COLO668 (cell line): ENCODE results near the gene HIGD2A.

Experiments
- DNase-seq: peaks from one replicate; lab custom pipeline; 2025; ENCODE audit not compliant: unreplicated experiment; lab: John Stamatoyannopoulos, UW

The HIGD2A gene

DNA sequence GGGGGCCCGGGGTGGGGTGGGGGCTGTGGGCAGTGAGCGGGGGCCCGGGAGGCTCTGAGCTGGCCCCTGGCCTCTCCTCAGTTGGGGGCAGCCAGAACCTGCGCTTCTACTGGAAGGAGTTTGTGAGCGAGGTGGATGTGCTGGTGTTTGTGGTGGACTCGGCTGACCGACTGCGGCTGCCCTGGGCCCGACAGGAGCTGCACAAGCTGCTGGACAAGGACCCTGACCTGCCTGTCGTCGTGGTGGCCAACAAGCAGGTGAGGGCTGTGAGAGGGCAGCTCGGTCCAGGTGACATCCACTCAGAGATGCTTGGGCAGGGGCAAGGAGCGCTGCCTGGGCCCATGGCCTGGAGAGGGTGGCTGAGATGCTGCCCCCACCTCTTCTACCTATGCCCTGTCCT, 19.8 kb upstream of the HIGD2A start:
- DNase-seq: no peak

DNA sequence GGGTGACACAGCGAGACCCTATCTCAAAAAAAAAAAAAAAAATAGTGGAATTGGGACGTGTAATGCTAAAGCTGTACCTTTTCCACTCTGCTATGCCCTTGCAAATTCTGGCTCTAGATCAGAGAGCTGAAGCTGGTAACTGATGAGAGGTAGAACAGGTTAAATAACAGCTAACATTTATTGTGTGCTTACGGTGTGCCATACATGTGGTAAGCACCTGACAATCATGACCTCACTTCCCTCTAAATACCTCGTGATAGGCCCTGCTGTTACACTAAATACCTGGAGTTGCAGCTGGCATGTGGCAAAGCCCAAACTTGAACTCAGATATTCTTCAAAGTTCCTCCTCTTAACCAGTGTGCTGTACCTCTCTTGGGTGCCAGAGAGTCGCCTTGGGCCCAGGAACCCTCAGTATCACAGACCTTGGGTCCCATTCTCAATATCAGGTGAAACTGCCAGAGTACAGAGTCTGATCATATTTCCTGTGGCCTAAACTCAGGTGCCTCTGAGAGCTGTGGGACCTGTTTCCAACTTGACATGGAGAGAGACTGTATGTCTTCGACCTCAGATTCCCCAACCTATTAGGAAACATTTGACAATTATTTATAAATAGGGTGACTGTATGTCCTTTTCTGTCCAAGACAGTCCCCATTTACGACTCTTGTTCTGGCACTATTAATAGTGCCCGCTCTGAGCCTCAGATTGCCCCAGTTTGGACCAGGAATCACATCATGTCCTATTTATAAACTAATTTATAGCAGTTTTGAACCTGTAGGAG, 18.4 kb upstream of the HIGD2A start:
- DNase-seq: no peak

DNA sequence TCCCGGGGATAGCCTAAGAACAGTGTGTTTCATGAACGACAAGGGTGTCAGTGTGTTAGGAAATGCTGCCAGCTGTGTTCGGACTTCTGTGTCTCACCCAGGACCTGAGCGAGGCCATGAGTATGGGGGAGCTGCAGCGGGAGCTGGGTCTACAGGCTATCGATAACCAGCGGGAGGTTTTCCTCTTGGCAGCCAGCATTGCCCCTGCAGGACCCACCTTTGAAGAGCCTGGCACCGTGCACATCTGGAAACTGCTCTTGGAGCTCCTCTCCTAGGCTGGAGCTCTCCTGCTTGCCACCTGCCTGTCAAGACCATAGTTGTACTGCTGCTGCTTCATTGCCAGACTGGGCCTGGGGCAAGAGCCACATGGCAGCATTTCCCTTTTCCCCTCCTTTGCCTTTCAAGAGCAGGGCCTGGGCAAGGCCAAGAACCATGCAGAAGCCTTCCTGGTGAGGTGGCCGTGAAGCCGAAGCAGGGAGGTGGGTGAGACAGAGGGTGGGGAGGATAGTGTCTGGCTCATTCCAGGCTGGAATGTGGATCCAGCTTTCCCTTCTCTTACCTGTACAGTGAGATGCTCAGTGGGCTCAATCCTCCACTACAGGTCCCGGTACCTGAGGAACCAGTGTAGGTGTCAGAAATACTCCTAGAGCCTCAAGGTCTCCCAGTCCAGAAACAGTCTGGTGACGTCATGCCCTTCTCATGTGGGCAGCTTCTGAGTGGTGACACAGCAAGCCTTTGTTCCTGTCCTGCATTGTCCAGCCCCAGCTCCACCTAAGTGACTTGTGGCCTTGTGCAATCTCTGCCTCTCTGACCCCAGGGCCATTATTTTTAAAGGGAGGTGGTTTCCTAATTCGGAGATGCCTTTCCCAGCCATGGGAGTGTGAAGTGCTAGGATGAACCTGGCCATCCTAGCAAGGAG, 16.7 kb upstream of the HIGD2A start:
- DNase-seq: no peak

DNA sequence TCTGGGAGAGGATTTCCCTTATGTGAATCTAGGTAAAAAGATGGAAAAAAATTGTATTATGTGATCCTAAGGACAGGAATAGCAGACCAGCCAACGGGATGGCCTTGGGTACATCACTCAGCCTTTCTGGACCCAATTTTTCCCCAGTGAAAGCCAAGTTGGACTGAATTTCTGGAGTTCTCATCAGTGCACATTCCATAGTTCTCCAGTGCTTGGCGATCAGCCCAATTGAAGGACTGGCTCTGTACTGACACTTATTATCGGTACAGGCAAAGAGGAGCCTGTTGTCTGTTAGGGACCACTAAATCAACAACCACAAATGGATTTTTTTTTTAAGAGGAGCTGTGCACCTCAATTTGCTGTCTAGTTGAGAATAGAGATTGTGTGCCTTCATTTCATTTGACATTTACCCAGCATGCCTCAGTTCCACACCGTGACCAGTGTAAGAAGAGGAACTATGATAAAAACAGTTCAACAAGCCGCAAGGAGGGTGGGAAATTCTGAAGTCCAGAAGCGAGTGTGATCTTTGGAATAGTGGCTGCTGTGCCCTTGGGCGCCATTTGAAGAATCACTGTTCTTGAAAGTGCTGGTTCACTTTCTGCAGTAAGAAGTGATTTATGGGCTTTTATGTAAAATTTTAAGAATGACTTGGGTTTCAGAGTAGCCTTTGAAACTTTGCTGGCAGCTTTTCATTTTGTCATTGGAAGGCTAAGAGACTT, 15.3 kb upstream of the HIGD2A start:
- no peak for DNase-seq

DNA sequence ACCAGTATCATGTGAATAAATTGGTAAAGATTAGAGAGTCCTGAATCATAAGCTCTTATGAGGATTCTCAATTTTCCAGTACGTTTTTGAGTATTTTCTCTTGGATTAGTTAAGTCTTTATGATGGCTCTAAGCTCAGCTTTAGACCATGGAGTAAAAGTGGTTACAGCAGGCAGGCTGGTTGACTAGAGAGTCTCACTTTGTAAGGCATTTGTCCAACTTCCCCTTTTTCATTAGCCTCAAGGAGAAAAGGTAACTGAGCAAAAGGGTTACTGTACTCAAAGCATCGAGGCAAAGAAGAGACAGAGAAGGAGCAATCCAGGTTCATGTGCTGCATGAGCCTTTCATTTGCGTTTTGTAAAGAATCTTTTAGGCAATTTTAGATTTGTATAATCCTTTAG, 8.7 kb upstream of the HIGD2A start:
- no peak for DNase-seq

DNA sequence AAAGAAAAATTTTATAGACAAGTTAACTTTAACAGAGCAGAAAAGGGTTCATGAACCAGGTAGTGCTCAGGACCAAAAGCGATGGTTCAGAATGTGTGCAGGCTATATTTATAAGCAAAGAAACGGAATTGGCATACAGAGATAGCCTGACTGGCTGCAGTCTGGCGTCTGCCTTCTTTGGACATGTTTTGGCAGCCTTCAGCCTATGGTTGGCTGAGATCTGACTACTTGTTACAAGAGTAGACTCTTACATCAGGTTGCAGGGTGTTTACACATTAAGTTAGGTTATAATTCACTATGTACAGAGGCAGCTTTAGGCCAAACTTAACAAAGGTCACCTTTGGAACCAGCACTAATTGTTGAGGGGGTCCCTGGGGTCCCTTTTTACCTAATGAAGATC, 7.1 kb upstream of the HIGD2A start:
- no peak for DNase-seq

DNA sequence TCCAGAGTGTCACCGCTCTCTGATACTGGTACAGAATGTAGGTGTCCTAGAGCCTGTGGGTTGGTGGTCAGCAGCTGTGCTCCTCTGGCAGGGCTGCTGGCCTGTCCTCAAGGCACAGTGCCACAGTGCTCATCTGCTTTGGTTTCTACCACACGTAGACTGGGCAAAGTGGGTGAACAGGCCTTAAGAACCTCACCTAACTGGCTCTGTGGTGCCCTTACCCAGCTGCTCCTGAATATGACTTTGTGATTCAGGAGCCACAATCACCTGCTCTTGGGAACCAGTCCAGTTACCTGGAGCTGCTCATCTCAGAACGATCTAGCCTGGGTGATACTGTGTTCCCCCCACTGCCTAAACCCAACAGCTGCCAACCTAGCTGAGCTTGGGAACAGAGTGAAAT, 6.6 kb upstream of the HIGD2A start:
- DNase-seq: no peak

DNA sequence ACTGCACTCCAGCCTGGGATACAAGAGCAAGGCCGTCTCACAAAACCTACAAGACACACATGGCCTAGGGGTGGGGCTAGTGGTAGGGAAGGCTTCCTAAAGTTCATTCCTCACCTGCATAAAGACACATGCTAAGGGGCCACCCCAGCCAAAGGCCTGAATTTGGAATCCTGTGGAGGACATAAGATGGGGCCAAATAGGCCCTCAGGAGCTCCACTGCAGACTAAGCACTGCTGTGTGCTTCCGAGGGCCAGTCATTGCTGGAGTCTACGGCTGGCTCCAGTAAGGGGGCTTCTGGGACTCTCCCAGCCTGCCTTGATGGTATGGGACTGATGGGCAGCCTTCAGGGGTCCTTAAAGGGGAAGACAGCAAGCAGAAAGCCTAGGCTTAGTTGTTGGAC, 5.8 kb upstream of the HIGD2A start:
- DNase-seq: no peak

DNA sequence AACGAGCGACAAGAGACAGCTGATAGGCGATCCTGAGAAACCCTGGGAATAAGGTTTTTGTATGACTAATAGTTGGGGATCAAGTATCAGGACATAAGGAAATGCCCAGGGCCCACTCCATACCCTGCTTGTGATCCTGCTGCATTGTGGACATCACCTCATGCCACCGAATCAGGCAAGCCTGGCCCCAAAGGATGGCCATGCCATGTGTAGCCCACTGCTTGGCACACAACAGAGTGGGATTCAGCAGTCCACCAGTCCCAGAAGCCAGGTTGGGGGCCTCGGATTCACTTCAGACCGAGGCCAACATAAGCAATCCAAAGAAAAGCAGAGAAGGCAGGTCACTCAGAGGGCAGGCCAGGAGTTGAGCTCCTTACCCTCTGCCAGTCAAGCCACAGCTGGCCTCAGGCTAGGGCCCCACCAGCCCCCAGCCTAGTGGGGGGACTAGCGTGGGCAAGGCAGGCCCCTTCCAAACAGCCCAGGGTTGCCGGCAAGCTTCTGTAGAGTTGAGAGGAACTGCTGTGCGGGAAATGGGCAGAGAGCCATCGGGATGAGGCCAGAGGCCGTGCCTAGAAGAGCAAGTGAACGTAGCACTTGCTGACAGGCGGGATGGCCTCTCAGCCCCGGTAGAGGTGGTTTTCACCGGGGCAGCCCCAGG, 5.2 kb upstream of the HIGD2A start:
- no peak for DNase-seq

DNA sequence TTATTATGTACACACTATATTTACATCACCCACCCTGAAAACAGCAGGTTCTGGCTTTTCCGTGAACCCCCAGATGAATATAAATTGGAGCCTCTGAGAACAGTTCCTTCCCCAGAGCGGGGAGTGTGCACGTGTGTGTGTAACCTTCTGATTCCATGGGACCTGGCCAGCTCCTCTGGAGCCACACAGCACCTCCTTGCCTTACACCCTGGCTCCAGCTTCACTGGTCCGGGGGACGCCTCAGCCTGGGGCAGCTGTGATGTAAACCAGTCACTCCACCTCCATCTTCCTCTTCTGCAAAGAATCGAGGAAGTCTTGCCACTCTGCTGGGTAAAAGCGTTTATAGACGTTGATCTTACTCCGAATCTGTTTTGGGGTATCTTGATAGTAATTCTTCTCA, 4.6 kb upstream of the HIGD2A start:
- DNase-seq: no peak

DNA sequence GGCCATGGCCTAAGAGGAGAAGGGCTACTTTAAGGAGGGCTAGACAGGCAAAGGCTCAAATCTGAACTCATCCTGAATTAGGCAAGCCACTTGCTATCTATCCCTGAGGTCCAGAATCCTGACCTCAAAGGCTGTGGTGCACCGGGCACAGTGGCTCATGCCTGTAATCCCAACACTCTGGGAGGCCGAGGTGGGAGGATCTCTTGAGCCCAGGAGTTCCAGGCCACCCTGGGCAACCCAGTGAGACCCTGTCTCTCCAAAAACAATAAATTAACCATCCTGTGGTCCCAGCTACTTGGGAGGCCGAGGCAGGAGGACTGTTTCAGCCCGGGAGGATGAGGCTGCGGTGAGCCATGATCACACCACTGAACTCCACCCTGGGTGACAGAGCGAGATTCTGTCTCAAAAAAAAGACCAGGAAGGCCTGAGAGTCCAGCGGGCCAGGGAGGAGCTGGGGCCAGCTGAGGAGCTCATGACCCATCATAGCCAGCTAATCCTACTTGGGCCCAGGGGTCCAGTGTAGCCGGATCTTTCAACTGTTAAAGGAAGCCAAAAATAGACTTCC, 4.1 kb upstream of the HIGD2A start:
- DNase-seq: no peak

DNA sequence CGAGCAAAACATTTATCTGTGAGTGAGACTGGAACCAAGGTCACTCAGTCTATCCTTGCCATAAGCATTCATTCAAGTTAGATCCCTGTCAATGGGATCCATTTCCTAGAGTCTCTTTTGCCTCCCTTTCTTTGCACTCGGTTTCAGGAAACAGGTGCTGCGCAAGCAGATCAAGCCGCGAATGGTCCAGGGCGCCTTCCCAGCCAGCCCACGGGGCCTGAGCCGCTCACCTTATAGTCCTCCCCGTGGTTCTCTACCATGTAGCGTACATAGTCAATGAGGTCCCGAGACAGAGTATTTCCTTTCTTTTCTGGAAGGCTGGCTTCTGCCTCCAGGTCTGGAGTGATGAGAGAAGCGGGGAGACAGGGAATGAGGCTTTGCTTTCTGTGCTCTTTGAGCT, 3.6 kb upstream of the HIGD2A start:
- no peak for DNase-seq

DNA sequence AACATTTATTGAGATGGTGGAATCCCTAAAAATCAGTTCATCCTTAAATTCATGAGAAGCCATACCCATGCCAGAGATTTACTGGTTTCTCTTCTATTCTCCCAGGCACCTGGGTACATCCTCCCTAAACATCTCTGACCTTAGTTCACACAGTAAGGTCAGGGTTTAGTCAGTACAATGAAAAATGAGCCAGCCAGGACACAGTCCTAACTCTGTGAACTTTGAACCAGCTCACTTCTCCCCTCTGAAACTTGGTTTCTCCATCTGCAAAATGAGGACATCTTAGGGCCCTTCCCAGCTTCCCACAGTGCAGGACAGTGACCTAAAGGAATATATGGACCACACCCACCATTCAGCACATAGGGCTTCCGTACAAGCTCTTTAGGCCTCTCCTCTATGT, 2.1 kb upstream of the HIGD2A start:
- DNase-seq: no peak

DNA sequence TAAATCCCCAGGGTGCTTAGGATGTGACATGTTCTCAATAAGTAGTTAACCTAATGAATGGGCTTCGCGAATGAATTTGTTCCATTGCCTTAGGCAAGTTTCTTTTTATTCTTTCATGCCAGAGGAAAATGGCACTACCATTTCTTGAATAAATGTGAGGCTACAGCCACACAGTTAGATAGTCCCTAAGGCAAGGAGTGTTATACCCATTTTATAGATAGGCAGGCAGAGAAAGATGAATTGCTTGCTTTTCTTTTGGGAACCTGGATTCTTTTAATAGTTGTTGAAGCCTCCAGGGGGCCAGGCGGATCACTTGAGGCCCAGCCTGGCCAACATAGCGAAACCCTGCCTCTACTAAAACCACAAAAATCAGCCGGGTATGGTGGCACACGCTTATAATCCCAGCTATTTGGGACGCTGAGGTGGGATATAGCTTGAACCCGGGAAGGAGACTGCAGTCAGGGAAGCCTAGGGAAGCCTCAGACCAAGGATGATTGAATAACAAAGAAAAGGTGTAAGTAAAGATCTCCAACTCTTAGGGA, 1.1 kb upstream of the HIGD2A start:
- DNase-seq: no peak

DNA sequence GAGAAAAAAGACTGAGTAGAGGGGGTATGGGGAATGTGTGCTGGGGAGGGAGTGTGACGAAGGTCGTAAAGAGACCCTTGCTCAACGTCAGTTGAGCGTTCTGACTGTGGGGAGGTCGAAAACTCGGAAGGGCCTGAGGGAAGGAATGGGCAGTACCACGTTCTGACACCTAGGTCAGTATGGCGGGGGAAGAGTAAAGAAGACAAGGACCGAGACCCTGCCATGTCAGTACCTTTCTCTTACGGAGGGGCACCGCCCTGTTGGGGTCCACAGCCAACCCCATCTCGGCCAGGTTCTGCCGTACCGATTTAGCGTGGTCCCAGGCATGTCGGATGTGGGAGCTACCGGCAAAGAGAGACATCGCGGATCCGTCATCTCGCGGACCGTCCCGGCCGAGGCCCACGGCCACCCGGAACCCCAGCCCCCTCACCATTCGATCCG, 528 bp upstream of the HIGD2A start:
- peak; percentile 13 for DNase-seq

DNA sequence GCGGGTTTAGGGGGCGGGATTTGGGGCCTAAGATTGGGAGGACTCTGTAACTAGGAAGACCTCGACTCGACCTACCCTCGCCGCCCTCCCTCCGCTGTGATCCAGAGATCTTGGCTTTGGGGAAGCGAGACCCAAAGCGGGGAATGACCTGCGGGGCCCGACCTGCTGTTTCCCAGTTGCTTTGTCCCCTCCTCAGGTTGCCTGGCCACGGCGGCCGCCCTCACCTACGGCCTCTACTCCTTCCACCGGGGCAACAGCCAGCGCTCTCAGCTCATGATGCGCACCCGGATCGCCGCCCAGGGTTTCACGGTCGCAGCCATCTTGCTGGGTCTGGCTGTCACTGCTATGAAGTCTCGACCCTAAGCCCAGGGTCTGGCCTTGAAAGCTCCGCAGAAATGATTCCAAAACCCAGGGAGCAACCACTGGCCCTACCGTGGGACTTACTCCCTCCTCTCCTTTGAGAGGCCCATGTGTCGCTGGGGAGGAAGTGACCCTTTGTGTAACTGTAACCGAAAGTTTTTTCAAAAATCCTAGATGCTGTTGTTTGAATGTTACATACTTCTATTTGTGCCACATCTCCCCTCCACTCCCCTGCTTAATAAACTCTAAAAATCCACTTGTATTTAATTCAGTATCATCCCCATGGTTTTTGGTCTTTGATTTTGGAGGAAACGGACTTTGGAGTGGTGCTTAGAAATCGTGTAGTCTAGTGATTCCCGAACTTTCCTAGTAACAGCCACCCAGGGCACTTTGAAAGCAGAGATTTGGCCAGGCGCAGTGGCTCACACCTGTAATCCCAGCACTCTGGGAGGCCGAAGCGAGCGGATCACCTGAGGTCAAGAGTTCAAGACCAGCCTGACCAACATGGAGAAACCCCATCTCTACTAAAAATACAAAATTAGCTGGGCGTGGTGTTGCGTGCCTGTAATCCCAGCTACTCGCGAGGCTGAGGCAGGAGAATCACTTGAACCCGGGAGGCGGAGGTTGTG, 878 bp downstream of the HIGD2A start:
- no peak for DNase-seq

DNA sequence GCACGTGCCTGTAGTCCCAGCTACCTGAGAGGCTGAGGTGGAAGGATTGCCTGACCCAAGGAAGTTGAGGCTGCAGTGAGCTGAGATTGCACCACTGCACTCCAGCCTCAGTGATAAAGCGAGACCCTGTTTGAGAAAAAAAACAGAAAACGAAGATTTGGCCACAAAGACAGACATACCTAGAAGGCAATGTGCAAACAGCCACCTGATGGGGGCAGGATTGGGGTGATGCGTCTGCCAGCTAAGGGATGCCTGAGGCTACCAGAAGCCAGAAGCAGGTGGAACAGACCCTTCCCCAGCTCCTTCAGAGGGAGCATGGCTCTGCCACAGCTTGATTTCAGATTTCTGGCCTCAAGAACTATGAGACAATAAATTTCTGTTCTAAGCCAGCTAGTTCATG, 2.9 kb downstream of the HIGD2A start:
- DNase-seq: no peak

DNA sequence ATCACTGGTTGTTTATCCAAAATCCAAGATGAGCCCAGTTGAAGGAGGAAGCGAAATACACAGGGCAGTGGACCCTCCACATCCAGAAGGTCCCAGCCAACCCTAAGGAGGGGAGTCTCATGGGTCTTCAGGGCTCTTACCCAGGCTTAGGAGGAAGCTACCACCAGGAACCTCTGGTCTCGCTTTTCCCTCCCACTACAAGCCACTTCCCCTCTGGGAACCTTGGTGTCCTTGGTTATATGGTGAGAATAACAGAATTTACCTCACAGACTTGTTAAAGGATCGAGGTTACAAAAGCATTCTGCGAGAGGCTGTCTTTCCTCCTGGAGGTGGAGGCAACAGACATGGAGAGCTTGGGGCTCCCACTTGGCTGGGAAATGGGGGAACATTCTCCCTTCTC, 3.4 kb downstream of the HIGD2A start:
- DNase-seq: no peak

DNA sequence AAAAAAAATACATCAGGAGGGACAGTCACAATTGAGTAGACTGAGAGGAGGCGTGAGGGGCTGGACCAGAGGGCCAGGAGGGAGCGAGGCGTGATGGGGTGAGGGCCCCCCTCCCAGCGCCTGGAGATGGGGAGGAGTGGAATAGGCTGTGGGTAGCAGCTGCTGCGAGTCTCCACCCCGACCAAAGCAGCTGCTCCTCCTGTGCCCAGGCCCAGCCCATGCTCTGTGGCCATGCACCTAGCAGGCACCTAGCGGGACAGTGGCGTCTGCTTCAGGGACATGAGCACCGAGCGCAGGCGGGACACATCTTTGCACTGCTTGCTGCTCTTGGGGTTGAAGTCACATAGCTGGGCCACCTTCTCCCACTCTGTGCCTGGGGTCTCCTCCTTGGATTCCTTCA, 4.0 kb downstream of the HIGD2A start:
- no peak for DNase-seq
